Measurements from ENCODE around the gene TMEM63B. TPM values are rescaled to one million over a fixed set of nuclear protein-coding genes. Genes with fewer than 3 reads are reported as not detected.

TMEM63B gene
- total RNA-seq, 1 donor from 2014 or later, result 27.4 TPM

DNA sequence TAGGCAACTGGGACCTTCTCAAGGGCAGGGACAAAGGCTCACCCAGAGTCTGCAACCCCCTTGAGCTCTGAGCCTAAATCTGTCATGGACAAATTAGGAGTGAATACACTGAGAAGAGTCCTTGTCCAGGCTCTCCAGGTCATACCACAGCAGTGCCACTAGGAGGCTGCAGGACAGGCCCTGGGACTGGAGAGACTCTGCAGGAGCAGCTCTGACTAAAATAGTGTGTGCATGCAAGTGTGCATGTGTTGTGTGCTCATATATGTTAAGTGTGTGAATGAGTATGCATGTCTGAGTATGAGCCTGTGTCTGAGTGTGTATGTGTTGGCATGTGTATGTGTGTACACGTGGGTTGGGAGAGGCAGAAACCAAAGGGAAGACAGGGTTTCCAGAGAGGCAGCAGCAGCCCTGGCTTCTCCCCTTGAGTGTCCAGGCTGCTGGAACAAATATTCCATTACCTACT lies 27.2 kb upstream of the TMEM63B start:
- peak; percentile 72 for TF ChIP-seq CTCF (IDR thresholded peaks at IDR 0.05; ENCODE audit: insufficient read depth, low read length, severe bottlenecking)
- FAIRE-seq (no peak), DNase-seq (ENCODE audit: low read depth) (peak; percentile 39)
- H3K36me3 ChIP-seq (ENCODE audit: control insufficient read depth, insufficient read depth, low read length), result peaks cover 22% of the 10 kb centered on the region
- H3K27me3 ChIP-seq (ENCODE audit: control insufficient read depth, insufficient read depth, low read length), result no peaks in the 10 kb centered on the region
- H3K4me3 ChIP-seq (ENCODE audit: low read depth, low read length), result no peak overlapping the region

GRCh38 chr6:44101832-44102231 lies 25.5 kb upstream of the TMEM63B start:
- no peak for TF ChIP-seq CTCF (IDR thresholded peaks at IDR 0.05; ENCODE audit: insufficient read depth, low read length, severe bottlenecking)
- Histone ChIP-seq H3K36me3 (ENCODE audit: control insufficient read depth, insufficient read depth, low read length) (peaks cover 28% of the 10 kb centered on the region), H3K27me3 (ENCODE audit: control insufficient read depth, insufficient read depth, low read length) (no peaks in the 10 kb centered on the region), H3K4me3 (ENCODE audit: low read depth, low read length) (no peak overlapping the region)
- DNase-seq (ENCODE audit: low read depth) (no peak), FAIRE-seq (no peak)

GRCh38 chr6:44102527-44102926 lies 24.8 kb upstream of the TMEM63B start:
- Histone ChIP-seq H3K36me3 (ENCODE audit: control insufficient read depth, insufficient read depth, low read length) (peaks cover 30% of the 10 kb centered on the region), H3K27me3 (ENCODE audit: control insufficient read depth, insufficient read depth, low read length) (no peaks in the 10 kb centered on the region), H3K4me3 (ENCODE audit: low read depth, low read length) (no peak overlapping the region)
- FAIRE-seq (no peak), DNase-seq (ENCODE audit: low read depth) (no peak)
- no peak for TF ChIP-seq CTCF (IDR thresholded peaks at IDR 0.05; ENCODE audit: insufficient read depth, low read length, severe bottlenecking)

GRCh38 chr6:44104481-44105021 lies 22.8 kb upstream of the TMEM63B start:
- DNase-seq (ENCODE audit: low read depth) (no peak), FAIRE-seq (no peak)
- no peak for TF ChIP-seq CTCF (IDR thresholded peaks at IDR 0.05; ENCODE audit: insufficient read depth, low read length, severe bottlenecking)
- H3K36me3 ChIP-seq (ENCODE audit: control insufficient read depth, insufficient read depth, low read length), result peaks cover 33% of the 10 kb centered on the region
- H3K4me3 ChIP-seq (ENCODE audit: low read depth, low read length), result no peak overlapping the region
- no peaks in the 10 kb centered on the region for H3K27me3 ChIP-seq (ENCODE audit: control insufficient read depth, insufficient read depth, low read length)

DNA sequence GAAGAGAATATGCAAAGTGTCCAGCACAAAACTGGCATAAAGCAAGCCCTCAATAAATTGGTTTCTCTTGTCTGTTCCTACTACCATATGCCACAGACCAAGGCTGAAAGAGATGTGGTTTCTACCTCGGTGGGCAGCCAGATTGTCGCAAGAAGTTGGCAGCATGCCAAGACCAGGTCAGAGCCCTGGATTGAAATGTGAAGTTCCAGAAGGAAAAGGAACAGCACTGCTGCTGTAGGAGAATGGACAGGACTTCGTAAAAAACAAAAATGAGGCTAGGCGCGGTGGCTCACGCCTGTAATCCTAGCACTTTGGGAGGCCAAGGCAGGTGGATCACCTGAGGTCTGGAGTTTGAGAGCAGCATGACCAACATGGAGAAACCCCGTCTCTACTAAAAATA lies 22.2 kb upstream of the TMEM63B start:
- DNase-seq (ENCODE audit: low read depth) (no peak), FAIRE-seq (no peak)
- H3K4me3 ChIP-seq (ENCODE audit: low read depth, low read length), result no peak overlapping the region
- peaks cover 33% of the 10 kb centered on the region for H3K36me3 ChIP-seq (ENCODE audit: control insufficient read depth, insufficient read depth, low read length)
- H3K27me3 ChIP-seq (ENCODE audit: control insufficient read depth, insufficient read depth, low read length), result no peaks in the 10 kb centered on the region
- no peak for TF ChIP-seq CTCF (IDR thresholded peaks at IDR 0.05; ENCODE audit: insufficient read depth, low read length, severe bottlenecking)
